Measurements from ENCODE around the gene PHACTR3.
A peak's percentile ranks its signal among the peaks of the same experiment; 100 is the strongest.

The PHACTR3 gene

GRCh38 chr20:59568509-59569024 lies 35.8 kb upstream of the PHACTR3 start:
- H3K4me3 ChIP-seq (ENCODE audit: low read length) = no peak overlapping the region
- TF ChIP-seq CTCF (IDR thresholded peaks at IDR 0.05; ENCODE audit: insufficient read depth, low read depth, low read length, missing control alignments) = no peak
- DNase-seq (ENCODE audit: low read depth) = no peak

GRCh38 chr20:59569305-59569704 lies 35.0 kb upstream of the PHACTR3 start:
- no peak for DNase-seq (ENCODE audit: low read depth)
- no peak for TF ChIP-seq CTCF (IDR thresholded peaks at IDR 0.05; ENCODE audit: insufficient read depth, low read depth, low read length, missing control alignments)
- H3K4me3 ChIP-seq (ENCODE audit: low read length) = no peak overlapping the region

- TF ChIP-seq CTCF (IDR thresholded peaks at IDR 0.05; ENCODE audit: insufficient read depth, low read depth, low read length, missing control alignments) = no peak
- DNase-seq (ENCODE audit: low read depth) = no peak
- H3K4me3 ChIP-seq (ENCODE audit: low read length) = no peak overlapping the region
These were observed 33.2 kb upstream of the PHACTR3 start for GRCh38 chr20:59571151-59571550.

GRCh38 chr20:59571551-59572314 lies 32.6 kb upstream of the PHACTR3 start:
- DNase-seq (ENCODE audit: low read depth) = peak; percentile 41
- H3K4me3 ChIP-seq (ENCODE audit: low read length) = peak overlapping the region; percentile 28
- TF ChIP-seq CTCF (IDR thresholded peaks at IDR 0.05; ENCODE audit: insufficient read depth, low read depth, low read length, missing control alignments) = peak; percentile 89

- no peak overlapping the region for H3K4me3 ChIP-seq (ENCODE audit: low read length)
- no peak for TF ChIP-seq CTCF (IDR thresholded peaks at IDR 0.05; ENCODE audit: insufficient read depth, low read depth, low read length, missing control alignments)
- no peak for DNase-seq (ENCODE audit: low read depth)
These were observed 31.8 kb upstream of the PHACTR3 start for GRCh38 chr20:59572515-59572914.

GRCh38 chr20:59573837-59574236 lies 30.5 kb upstream of the PHACTR3 start:
- no peak for TF ChIP-seq CTCF (IDR thresholded peaks at IDR 0.05; ENCODE audit: insufficient read depth, low read depth, low read length, missing control alignments)
- no peak for DNase-seq (ENCODE audit: low read depth)
- H3K4me3 ChIP-seq (ENCODE audit: low read length) = no peak overlapping the region

- no peak overlapping the region for H3K4me3 ChIP-seq (ENCODE audit: low read length)
- DNase-seq (ENCODE audit: low read depth) = no peak
- TF ChIP-seq CTCF (IDR thresholded peaks at IDR 0.05; ENCODE audit: insufficient read depth, low read depth, low read length, missing control alignments) = no peak
These were observed 30.0 kb upstream of the PHACTR3 start for GRCh38 chr20:59574308-59574707.

All from epithelial cell of esophagus (primary cell).